ENCODE data around the gene ITIH4.

Gene ITIH4

DNA sequence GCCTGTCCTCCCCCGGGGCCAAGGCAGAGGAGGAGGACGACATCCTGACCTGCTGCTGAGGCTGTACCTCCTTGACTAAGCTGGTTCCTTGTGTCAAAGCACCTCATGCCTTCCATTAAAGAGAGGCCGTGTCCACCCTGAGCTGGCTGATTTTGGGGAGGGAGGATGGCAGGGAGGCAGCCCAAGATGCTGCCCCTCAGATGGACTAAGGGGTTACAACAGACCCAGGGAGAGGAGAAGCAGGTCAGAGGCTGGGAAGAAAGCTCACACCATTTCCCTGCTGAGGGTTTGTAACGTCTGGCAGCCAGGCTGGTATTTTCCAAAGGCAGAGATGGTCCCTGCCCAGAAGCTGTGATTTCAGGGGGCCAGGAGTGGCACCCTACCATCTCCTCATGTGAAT is 38.5 kb downstream of the ITIH4 start:
- TF ChIP-seq, protein P1, sequence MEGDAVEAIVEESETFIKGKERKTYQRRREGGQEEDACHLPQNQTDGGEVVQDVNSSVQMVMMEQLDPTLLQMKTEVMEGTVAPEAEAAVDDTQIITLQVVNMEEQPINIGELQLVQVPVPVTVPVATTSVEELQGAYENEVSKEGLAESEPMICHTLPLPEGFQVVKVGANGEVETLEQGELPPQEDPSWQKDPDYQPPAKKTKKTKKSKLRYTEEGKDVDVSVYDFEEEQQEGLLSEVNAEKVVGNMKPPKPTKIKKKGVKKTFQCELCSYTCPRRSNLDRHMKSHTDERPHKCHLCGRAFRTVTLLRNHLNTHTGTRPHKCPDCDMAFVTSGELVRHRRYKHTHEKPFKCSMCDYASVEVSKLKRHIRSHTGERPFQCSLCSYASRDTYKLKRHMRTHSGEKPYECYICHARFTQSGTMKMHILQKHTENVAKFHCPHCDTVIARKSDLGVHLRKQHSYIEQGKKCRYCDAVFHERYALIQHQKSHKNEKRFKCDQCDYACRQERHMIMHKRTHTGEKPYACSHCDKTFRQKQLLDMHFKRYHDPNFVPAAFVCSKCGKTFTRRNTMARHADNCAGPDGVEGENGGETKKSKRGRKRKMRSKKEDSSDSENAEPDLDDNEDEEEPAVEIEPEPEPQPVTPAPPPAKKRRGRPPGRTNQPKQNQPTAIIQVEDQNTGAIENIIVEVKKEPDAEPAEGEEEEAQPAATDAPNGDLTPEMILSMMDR (IDR thresholded peaks at IDR 0.05; ENCODE audit: insufficient read depth, low read depth, low read length, missing control alignments): no peak
- H3K4me3 ChIP-seq (ENCODE audit: low read length): no peak overlapping the region
- DNase-seq (ENCODE audit: low read depth): no peak

DNA sequence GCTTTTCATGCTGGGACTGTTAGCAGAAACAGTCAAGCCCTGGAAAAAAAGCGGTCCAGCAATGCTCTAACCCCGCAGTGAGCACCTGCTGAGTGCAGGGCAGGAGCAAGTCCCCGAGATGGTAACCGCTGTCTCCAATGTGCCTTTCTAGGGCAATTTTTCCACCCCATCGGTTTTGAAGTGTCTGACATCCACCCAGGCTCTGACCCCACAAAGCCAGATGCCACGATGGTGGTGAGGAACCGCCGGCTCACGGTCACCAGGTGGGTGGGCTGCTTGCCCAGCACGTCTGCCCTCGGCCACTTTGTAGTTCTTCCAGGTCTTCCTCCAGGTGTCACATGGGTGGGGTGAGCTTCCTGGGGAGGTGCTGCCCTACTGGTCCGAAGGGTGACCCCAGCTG is 39.1 kb downstream of the ITIH4 start:
- DNase-seq (ENCODE audit: low read depth): no peak
- H3K4me3 ChIP-seq (ENCODE audit: low read length): no peak overlapping the region

DNA sequence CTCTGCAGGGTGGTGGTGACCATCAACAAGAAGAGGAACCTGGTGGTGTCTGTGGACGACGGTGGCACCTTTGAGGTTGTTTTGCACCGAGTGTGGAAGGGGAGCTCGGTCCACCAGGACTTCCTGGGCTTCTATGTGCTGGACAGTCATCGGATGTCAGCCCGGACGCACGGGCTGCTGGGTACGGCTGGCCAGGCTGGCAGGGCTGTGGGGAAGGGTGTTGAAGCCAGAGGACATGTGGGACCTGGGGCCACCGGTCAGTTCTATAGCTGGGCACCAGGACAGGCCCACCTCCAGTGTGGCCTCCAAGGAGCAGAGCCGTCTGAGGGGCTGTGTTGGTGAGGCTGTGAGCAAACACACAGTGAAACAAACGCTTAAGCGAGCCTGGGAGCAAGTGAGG is 39.7 kb downstream of the ITIH4 start:
- no peak for DNase-seq (ENCODE audit: low read depth)
- TF ChIP-seq, protein P1 (IDR thresholded peaks at IDR 0.05; ENCODE audit: insufficient read depth, low read depth, low read length, missing control alignments): no peak
- H3K4me3 ChIP-seq (ENCODE audit: low read length): no peak overlapping the region

More for the DNA sequence above, 39.1 kb downstream of the ITIH4 start:
- TF ChIP-seq, protein P1 (IDR thresholded peaks at IDR 0.05; ENCODE audit: insufficient read depth, low read depth, low read length, missing control alignments): no peak

DNA sequence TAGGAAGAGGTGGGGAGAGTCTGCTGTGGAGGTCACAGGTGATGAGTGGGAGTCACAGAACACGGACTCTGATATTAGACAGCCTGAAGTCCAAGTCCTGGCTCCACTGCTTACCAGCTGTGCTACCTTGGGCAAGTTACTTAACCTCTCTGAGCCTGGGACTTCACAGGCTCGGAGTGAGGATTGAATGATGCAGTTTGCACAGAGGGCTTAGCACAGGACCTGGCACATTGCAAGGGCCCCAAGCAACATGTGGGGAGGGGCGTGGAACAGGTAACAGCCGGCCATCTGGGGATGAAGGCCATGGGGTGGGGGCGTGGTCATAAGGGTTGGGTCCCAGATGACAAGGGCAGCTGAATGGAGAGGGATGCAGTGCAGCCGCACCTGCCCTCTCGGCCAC is 40.1 kb downstream of the ITIH4 start:
- no peak for DNase-seq (ENCODE audit: low read depth)
- no peak overlapping the region for H3K4me3 ChIP-seq (ENCODE audit: low read length)
- TF ChIP-seq, protein P1 (IDR thresholded peaks at IDR 0.05; ENCODE audit: insufficient read depth, low read depth, low read length, missing control alignments): no peak

DNA sequence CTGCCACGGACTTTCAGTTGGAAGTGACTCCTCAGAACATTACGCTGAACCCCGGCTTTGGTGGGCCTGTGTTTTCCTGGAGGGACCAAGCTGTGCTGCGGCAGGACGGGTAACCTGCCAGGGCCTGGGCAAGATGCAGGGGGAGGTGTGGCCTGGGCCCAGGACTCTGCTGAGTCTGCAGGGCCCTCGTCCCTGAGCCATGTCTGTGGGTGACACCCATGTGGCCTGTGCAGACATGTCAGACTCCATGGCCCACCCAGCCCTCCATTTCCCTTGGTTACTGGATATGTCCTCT is 40.8 kb downstream of the ITIH4 start:
- TF ChIP-seq, protein P1 (IDR thresholded peaks at IDR 0.05; ENCODE audit: insufficient read depth, low read depth, low read length, missing control alignments): no peak
- DNase-seq (ENCODE audit: low read depth): no peak
- H3K4me3 ChIP-seq (ENCODE audit: low read length): no peak overlapping the region

DNA sequence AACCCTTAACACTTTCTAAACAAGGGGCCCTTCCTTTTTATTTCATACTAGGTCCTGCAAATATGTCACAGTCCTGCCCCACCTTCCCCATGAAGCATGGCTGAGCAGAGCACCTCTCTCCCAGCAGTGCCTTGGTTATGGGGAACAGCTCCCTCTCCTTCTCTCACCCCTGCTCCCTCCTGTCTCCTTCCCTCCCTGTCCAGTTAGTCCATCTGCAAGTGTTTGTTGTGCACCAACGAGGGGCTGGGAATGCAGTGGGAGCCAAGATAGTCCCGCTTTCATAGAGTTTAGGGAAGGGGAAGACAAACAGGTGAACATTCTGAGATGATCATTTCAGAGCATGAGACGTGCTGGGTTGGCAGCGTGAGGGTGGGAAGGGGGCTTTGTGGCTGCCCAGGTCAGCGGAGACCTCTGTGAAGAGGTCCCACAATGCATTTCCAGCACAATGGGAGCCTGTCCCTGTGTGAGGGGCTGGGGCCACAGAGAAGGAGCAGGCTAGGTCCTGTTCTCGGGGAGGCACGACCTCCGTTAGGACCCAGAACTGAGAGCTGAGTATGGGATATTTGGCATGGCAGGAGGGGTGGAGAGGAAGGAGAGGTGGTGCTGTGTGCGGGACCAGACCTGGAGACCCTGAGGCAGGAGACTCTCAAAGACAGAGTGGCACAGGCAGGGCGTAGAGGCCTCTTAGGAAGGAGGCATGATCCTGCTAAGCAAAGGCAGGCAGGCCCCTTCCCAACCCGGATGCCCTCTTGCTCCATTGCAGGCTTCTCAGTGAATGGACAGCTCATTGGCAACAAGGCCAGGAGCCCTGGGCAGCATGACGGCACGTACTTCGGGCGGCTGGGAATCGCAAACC is 41.4 kb downstream of the ITIH4 start:
- no peak overlapping the region for H3K4me3 ChIP-seq (ENCODE audit: low read length)
- TF ChIP-seq, protein P1 (IDR thresholded peaks at IDR 0.05; ENCODE audit: insufficient read depth, low read depth, low read length, missing control alignments): no peak
- DNase-seq (ENCODE audit: low read depth): no peak

Data from epithelial cell of esophagus (primary cell).